ENCODE measurements around the gene D2HGDH. TPM values are rescaled to one million over a fixed set of nuclear protein-coding genes. Genes with fewer than 3 reads are reported as not detected.
"Not testable (repeated sequence)": the region's sequence is repeated elsewhere in the genome, so short reads cannot be mapped to it uniquely, and the experiment has no call there.

The D2HGDH gene
- total and polyA plus RNA-seq, 2 experiments from 2014 or later, result 9.7 to 19.1 TPM

GRCh38 chr2:241755166-241755565 lies 20.7 kb downstream of the D2HGDH start:
- TF ChIP-seq EZH2 (IDR thresholded peaks at IDR 0.05; ENCODE audit: insufficient read depth, poor library complexity, severe bottlenecking), result no peak
- no peak for TF ChIP-seq EZH2phosphoT487 (IDR thresholded peaks at IDR 0.05; ENCODE audit: insufficient read depth, low read depth)
- H3K4me2 ChIP-seq (ENCODE audit: unreplicated experiment), result no peak overlapping the region
- no peak overlapping the region for H3K4me3 ChIP-seq
- H2AFZ ChIP-seq, result no peak overlapping the region
- H3K36me3 ChIP-seq (ENCODE audit: low read depth), result peaks cover 10% of the 10 kb centered on the region; the same call in 1 of the 2 replicates
- H3K27ac ChIP-seq, result no peak overlapping the region
- DNase-seq, result no peak
- no peaks in the 10 kb centered on the region for H3K27me3 ChIP-seq (replicated peaks; ENCODE audit: insufficient read depth)
- 78 to 85% methylated on average over 8 to 18 of the region's 18 CpGs for WGBS, 2 experiments (ENCODE audit: low coverage in 1 of 2, low lambda C conversion rate in 2 of 2, missing lambda C conversion rate in 2 of 2)
- H3K9me2 ChIP-seq (ENCODE audit: insufficient read depth), result no peaks in the 10 kb centered on the region
- H3K4me1 ChIP-seq (ENCODE audit: insufficient read depth), result no peaks in the 10 kb centered on the region
- in situ Hi-C loops (cut with MboI), result no loop called here
- no peaks in the 10 kb centered on the region for H3K79me2 ChIP-seq (ENCODE audit: insufficient read depth)
- H3K9ac ChIP-seq, result no peak overlapping the region
- no peaks in the 10 kb centered on the region for H3F3A ChIP-seq (ENCODE audit: insufficient read depth)
- no peaks in the 10 kb centered on the region for H4K20me1 ChIP-seq (ENCODE audit: insufficient read depth)
- no peaks in the 10 kb centered on the region for H3K9me3 ChIP-seq (ENCODE audit: low read depth)

GRCh38 chr2:241755777-241756176 lies 21.3 kb downstream of the D2HGDH start:
- Histone ChIP-seq H3K79me2 (ENCODE audit: insufficient read depth) (no peaks in the 10 kb centered on the region), H3K9me2 (ENCODE audit: insufficient read depth) (no peaks in the 10 kb centered on the region), H4K20me1 (ENCODE audit: insufficient read depth) (no peaks in the 10 kb centered on the region), H3F3A (ENCODE audit: insufficient read depth) (no peaks in the 10 kb centered on the region), H3K27me3 (replicated peaks; ENCODE audit: insufficient read depth) (no peaks in the 10 kb centered on the region), H3K4me2 (ENCODE audit: unreplicated experiment) (no peak overlapping the region), H3K4me1 (ENCODE audit: insufficient read depth) (no peaks in the 10 kb centered on the region), H3K4me3 (no peak overlapping the region), H3K36me3 (ENCODE audit: low read depth) (peaks cover 10% of the 10 kb centered on the region; the same call in 1 of the 2 replicates), H3K9me3 (ENCODE audit: low read depth) (no peaks in the 10 kb centered on the region), H2AFZ (no peak overlapping the region), H3K27ac (no peak overlapping the region), H3K9ac (no peak overlapping the region)
- WGBS, 2 experiments (ENCODE audit: low coverage in 1 of 2, low lambda C conversion rate in 2 of 2, missing lambda C conversion rate in 2 of 2), result 96 to 100% methylated on average over 19 to 27 of the region's 27 CpGs
- in situ Hi-C loops (cut with MboI), result no loop called here
- no peak for TF ChIP-seq EZH2phosphoT487 (IDR thresholded peaks at IDR 0.05; ENCODE audit: insufficient read depth, low read depth)
- no peak for TF ChIP-seq EZH2 (IDR thresholded peaks at IDR 0.05; ENCODE audit: insufficient read depth, poor library complexity, severe bottlenecking)
- no peak for DNase-seq

GRCh38 chr2:241759067-241759807 lies 24.8 kb downstream of the D2HGDH start:
- Histone ChIP-seq H2AFZ (no peak overlapping the region), H4K20me1 (ENCODE audit: insufficient read depth) (no peaks in the 10 kb centered on the region), H3K27me3 (replicated peaks; ENCODE audit: insufficient read depth) (no peaks in the 10 kb centered on the region), H3K9me3 (ENCODE audit: low read depth) (no peaks in the 10 kb centered on the region), H3K4me3 (no peak overlapping the region), H3K9ac (no peak overlapping the region), H3K36me3 (ENCODE audit: low read depth) (peaks cover 10% of the 10 kb centered on the region; the same call in 1 of the 2 replicates), H3K4me2 (ENCODE audit: unreplicated experiment) (no peak overlapping the region), H3K9me2 (ENCODE audit: insufficient read depth) (no peaks in the 10 kb centered on the region), H3F3A (ENCODE audit: insufficient read depth) (no peaks in the 10 kb centered on the region), H3K4me1 (ENCODE audit: insufficient read depth) (no peaks in the 10 kb centered on the region), H3K27ac (no peak overlapping the region), H3K79me2 (ENCODE audit: insufficient read depth) (no peaks in the 10 kb centered on the region)
- 84 to 86% methylated on average over 20 of the region's 20 CpGs for WGBS, 2 experiments (ENCODE audit: low coverage in 1 of 2, low lambda C conversion rate in 2 of 2, missing lambda C conversion rate in 2 of 2)
- TF ChIP-seq EZH2 (IDR thresholded peaks at IDR 0.05; ENCODE audit: insufficient read depth, poor library complexity, severe bottlenecking) (no peak), EZH2phosphoT487 (IDR thresholded peaks at IDR 0.05; ENCODE audit: insufficient read depth, low read depth) (no peak)
- in situ Hi-C loops (cut with MboI), result no loop called here
- no peak for DNase-seq

GRCh38 chr2:241759893-241760292 lies 25.5 kb downstream of the D2HGDH start:
- H3K27ac ChIP-seq; H3K9ac ChIP-seq; in situ Hi-C loops (cut with MboI); H3K27me3 ChIP-seq (replicated peaks; ENCODE audit: insufficient read depth); H3K4me1 ChIP-seq (ENCODE audit: insufficient read depth); H4K20me1 ChIP-seq (ENCODE audit: insufficient read depth); H3K9me3 ChIP-seq (ENCODE audit: low read depth); DNase-seq; H2AFZ ChIP-seq; H3K9me2 ChIP-seq (ENCODE audit: insufficient read depth); H3K79me2 ChIP-seq (ENCODE audit: insufficient read depth); H3K4me3 ChIP-seq; H3F3A ChIP-seq (ENCODE audit: insufficient read depth); H3K4me2 ChIP-seq (ENCODE audit: unreplicated experiment): not testable (repeated sequence)
- 97 to 98% methylated on average over 5 to 13 of the region's 16 CpGs for WGBS, 2 experiments (ENCODE audit: low coverage in 1 of 2, low lambda C conversion rate in 2 of 2, missing lambda C conversion rate in 2 of 2)
- H3K36me3 ChIP-seq (ENCODE audit: low read depth), result peaks cover 10% of the 10 kb centered on the region; the same call in 1 of the 2 replicates

Measured in GM23248 (cell line).